IPS DF 19.7 (cell line): Measurements from ENCODE around the gene NPLOC4.
"Not testable (repeated sequence)": the region's sequence is repeated elsewhere in the genome, so short reads cannot be mapped to it uniquely, and the experiment has no call there.

Experiments
- DNase-seq: peaks from one replicate; pipeline ENCODE4 v3.0.0-alpha.2; 2013; ENCODE audit warnings: low read depth, low spot score

Gene NPLOC4

DNA sequence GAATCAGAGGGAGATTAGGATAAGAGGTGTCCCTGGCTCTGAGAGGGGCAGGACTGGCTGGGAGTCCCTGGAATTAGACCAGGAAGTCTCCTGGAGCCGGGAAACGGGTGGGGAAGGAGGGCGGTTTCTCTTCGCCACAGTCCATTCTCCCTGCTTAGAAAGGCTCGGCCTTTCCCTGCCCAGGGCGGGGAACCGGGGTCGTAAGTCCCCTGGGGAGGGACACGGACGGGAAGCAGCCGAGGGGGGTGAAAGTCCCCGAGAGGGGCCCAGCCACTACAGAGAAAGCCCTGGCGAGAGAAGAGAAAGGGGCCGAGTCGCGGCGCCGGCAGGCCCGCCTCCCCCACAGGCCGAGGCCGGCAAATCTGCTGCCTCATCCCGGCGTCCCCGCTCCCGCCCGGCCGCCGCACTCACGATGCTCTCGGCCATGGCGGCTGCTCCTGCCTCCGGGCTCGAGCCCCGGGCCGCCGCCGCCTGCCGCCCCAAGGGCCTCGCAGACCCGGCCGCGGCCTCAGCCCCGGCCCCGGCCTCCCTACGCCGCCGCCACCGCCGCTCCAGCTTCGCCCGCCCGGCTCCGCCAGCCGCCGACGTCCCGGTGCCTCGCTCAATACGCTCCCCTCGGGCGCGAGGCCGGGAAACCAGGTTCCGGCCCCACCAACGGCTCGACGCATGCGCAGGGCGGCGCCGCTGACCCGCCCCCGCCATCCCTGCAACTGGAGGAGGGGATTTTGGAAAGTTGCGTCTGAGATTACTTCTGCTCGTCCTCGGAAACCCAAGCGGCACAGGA is at the start of gene NPLOC4, which contains the start of gene TSPAN10:
TSS of gene NPLOC4 (minus strand) at position 608 of the 784 bp plus-strand sequence. CDS start at position 426, 182 bp downstream.
TSS of gene TSPAN10 (plus strand) at position 692 of the 784 bp plus-strand sequence. CDS start 5,217 bp downstream, outside the sequence.
- DNase-seq, result no peak

DNA sequence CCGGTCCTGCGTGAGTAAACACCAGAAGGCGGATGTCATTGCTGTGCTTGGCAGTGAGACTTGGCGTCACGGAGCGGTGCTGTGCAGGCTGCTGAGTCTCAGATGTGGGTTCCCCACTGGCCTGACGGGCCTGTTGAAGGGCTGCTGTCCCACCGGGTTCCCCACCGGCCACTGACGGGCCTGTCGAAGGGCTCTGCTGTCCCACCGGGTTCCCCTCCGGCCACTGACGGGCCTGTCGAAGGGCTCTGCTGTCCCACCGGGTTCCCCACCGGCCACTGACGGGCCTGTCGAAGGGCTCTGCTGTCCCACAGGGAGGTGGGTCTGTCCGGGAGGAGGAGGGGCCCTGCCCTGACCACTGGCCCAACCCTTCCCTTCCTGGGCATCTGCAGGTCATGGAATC is 49.7 kb upstream of the NPLOC4 start:
- no peak for DNase-seq

DNA sequence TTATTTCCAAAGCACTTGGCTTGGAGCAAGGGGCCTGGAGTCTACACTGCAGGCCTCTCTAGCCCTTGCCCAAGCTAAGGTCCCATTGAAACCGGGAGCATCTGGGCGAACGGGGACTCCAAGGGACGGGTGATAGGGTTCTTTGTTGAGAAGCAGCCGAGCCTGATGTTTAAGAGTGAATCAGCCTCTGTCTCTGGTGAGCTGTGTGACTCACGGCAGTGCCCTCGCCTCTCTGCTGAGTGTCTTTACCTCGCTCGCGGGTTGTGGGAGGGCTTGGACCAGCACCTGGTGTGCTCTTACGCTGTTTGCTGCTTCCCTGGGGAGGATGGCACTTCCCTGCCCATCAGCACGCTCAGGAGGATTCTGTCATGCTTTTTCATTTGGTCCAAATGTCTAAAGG is 48.2 kb upstream of the NPLOC4 start:
- DNase-seq, result no peak

DNA sequence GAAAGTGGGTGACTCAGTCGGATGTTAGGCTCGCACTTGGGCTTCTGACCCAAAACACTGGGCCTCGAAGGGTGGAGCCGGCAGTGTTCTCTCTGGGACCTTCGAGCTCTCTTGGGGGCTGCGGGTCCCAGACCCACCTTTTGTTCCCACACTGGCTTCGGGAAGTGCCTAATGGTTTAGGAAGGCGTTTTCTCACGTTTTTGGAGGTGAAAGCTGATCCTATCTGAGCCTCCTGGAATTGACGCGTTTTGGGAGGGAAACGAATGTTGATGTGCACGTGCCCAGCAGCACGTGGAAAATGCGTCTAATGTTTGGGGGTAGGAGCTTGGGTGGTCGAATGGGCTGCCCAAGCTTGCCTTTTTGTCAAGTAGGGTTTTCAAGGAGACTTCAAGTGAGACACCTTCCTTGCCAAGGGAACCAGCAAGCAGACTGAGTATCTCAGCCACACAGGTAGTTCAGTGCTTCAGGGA is 47.6 kb upstream of the NPLOC4 start:
- no peak for DNase-seq

DNA sequence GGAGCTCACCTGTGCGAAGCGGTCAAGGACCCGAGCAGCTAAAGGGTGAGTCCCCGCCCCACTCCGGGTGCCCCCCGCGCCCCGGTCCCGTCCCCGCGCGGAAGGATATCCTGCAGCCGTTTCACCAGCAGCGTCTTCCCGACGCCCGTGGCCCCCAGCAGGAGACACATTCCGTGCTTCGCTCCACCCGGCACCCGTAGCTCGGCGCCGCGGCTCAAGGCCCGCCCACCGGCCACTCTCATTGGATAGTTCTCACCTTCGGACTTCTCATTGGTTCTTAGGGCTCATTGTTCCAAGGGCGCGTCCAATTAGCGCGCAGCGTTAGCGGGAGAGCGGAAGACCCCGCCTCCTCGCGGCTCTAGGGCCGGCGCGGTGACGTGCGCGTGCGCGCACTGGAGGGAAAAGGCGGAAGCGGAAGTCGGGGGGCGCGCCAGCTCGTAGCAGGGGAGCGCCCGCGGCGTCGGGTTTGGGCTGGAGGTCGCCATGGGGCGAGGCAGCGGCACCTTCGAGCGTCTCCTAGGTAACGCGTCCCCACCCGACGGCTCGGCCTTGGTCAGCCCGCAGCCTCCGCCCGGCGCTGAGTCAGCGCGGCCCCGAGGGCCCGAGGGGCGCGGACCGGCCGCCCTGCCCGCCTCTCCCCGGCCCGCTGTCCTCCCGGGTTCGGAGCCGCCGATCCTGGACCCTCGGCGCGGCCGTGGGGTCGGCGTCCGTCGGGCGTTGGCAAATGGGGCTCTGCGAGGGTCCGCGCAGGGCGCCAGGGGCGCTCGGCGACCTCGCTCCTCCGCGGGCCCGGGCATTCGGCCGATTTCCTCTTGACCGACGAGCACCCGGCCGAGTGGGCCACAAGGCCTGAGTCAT is 46.9 kb upstream of the NPLOC4 start, which contains the start of the genes ARL16 and HGS:
TSS of gene ARL16 (minus strand) at position 214 of the 858 bp plus-strand sequence. CDS start at position 170, 44 bp downstream.
TSS of gene HGS (plus strand) at position 428 of the 858 bp plus-strand sequence. CDS start at position 484, 56 bp downstream.
- DNase-seq, result peak; percentile 85

DNA sequence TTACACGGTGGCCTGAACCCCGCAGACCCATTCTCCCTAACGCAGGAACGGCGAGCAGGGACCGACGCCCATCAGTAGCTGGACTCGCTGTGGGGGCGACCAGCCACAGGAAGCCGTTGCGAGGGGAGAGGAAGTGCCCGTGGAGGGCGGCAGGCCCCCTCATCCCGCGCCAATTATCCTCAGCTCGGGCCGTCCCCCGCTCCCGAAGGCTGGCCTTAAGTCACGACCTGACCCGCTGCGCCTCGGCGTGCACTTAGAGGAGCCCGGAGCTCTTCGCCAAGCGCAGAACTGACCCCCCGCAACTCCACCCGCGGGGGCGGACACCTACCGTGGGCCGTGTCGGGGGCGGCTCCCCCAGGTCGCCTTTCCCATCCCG is 46.3 kb upstream of the NPLOC4 start:
- no peak for DNase-seq

DNA sequence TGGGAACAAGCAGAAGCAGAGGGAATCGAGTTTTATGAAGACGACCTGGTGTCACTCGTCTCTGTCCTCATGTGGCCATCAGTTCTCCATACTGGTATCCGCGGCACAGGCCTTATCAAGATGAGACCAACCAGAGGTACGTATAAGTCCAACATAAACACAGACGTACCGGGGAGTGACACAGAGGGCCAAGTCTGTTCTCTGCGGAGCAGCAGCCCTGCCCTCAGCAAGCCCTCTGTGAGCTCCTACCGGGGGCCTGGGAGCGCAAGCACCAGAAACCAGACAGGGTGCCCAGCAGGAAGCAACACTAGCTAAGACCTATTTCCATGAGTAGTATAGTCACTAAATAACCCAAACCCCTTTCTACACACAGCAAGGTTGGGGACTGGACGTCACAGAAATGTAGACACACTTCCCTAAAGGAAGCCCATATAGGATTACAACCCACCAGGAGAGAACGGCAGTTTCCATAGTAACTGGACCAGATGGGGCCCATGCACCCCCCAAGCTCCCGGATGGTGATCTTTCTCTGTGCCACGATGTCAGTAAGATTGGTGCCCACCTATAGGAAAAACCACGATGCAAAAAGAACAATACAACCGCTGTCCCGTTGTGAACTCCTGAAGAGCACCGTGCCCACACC is 45.8 kb upstream of the NPLOC4 start:
- no peak for DNase-seq

DNA sequence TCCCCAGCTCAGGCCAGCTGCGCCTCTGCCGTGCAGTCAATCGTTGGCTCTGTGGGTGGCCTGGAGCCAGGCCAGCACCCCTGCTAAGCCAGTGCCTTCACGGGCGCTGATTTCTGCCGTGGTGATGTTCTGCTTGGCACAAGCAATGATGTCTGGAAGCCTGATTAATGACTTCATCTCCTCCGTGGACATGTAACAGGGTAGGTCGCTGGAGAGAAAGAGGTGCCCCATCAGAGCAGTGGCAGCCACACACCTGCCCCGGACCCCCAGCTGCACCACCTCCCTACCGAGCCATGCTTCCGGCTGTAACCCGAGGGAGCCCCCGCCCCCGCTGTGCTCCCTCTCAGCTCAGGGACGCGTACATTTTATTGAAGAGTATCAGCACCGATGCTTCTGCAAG is 44.8 kb upstream of the NPLOC4 start:
- DNase-seq, result no peak

DNA sequence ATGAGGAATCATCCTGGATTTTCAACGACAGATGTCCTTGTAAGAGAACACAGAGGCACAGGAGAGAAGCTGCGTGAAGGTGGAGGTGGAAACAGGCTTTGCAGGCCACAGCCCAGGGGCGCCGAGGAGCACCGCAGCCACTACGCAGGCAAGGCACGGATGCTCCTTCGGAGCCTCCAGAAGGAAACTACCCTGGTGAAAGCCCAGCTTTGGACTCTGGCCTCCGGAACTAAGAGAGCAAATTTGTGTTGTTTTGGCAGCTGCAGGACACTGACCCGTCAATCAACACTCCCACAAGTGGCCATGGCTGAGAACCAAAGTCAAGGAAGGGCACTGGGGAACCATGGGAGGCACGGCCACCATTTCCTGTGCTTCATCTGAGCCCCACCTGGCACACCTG is 43.2 kb upstream of the NPLOC4 start:
- DNase-seq, result no peak

DNA sequence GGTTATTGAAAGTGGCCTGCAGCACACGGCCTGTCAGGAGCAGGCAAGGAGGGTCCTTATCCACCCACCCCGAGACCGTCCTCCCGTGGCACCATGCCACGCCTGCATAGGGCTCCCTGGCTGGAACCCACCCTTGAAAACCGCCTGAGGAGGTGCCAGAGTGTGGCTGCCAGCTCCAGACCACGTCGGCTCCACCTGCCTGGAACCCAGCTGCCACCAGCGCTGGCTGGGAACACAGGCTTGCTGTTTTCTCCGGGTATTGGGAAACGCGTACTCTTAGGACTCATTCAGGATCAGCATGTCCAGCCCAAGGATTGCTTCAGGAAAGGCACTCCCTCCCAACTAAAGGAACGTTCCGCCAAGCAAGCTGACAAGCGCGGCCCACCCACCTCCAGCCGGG is 40.0 kb upstream of the NPLOC4 start:
- no peak for DNase-seq

DNA sequence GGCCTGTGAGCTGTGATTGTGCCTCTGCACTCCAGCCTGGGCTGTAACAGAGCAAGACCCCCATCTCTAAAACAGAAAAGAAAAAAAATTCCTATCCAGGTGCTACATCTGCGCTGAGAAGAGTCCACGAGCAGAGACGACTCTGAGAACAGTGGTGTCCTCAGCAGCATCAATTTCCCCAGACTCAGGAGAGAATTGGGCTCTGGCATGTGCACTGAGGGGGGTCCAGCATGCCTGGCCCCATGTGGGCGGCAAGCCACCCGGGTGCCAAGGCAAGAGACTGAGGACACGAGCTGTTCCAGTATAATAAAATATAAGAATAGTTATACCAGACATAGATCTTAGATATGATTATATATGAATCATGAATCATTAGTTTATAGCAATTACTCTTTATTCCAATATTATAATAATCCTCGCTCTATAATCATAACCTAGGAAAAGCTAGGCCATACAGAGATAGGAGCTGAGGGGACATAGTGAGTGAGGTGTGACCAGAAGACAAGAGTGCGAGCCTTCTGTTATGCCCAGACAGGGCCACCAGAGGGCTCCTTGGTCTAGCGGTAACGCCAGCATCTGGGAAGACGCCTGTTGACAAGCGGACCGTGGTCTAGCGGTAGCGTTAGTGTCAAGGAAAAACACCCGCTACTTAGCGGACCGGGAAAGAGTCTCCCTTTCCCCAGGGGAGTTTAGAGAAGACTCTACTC is 38.8 kb upstream of the NPLOC4 start:
- not testable (repeated sequence) for DNase-seq

DNA sequence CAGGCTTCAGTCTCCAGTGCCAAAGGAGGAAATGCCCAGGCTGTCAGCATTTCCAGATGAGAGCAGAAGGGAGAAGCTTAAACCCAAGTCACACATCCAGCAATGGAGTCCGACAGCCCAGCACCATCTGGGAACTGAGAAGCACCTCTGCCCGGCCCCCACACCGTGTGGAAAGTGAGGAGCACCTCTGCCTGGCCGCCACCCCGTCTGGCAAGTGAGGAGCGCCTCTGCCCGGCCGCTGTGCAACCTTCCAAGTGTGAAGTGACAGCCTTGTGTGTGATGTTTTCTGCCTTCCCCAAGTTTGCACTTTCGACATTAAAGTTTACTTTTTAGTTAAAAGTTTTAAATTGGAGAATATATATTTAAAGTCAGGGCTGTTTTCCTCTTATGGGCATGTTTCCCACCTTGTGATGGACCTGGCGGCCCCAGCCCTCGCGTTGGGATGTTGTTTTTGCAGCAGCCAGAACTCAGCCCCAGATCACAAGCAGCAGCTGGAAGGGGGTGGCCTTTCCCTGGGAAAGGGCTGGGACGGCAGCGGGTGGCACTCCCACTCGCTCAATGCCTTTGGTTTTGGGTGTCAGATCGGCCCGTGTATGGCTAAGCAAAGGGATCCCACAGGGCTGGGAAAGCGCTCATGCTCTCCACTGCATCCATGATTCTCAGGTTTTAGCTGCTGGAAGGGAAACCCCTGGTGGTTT is 36.8 kb upstream of the NPLOC4 start:
- DNase-seq, result no peak

DNA sequence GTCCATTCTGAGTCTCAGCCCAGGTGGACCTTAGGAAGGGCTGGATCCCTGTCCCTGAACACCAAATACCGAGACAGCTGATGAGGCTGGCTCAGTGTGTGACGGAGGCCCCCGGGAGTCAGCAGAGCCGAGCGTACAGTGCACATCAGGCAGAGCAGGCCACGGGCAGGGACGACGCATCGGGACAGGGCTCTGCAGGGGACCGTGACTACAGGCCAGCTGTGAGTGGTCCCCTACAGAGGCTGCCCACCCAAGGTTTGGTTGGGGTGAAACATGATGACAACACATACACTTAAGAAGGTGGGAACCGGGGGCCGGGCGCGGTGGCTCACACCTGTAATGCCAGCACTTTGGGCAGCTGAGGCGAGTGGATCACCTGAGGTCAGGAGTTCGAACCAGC is 36.0 kb upstream of the NPLOC4 start:
- DNase-seq, result no peak

DNA sequence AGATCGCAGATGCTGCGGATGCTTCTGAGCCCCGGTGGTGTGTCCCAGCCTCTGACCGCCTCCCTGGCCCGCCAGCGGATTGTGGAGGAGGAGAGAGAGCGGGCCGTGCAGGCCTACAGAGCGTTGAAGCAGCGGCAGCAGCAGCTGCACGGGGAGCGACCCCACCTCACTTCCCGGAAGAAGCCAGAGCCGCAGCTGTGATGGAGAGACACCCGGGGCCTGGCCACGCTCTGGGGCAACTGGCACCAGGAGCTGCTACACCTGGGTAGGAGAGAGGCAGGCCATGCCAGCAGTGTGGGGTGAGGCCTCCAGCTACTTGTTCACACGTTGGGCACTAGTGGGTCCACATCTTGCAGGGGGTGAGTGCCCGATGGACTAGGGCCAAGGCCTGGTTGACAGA is 35.6 kb upstream of the NPLOC4 start:
- no peak for DNase-seq

DNA sequence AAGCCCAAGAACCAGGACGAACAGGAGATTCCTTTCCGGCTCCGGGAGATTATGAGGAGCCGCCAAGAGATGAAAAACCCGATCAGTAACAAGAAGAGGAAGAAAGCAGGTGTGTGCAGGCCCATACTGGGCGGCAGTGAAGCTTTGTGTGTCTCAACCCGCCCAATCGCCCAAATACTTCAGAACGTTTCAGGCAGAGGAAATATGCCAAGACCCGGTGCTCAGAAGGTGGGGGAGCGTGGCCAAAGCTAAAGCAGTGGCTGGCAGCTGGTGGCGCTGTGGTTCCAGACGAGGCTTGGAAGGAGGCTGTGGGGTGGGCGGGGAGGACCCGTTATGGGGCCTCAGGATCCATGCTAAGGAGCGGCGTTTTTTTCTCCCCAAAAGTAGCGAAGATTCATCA is 30.8 kb upstream of the NPLOC4 start:
- DNase-seq, result no peak

DNA sequence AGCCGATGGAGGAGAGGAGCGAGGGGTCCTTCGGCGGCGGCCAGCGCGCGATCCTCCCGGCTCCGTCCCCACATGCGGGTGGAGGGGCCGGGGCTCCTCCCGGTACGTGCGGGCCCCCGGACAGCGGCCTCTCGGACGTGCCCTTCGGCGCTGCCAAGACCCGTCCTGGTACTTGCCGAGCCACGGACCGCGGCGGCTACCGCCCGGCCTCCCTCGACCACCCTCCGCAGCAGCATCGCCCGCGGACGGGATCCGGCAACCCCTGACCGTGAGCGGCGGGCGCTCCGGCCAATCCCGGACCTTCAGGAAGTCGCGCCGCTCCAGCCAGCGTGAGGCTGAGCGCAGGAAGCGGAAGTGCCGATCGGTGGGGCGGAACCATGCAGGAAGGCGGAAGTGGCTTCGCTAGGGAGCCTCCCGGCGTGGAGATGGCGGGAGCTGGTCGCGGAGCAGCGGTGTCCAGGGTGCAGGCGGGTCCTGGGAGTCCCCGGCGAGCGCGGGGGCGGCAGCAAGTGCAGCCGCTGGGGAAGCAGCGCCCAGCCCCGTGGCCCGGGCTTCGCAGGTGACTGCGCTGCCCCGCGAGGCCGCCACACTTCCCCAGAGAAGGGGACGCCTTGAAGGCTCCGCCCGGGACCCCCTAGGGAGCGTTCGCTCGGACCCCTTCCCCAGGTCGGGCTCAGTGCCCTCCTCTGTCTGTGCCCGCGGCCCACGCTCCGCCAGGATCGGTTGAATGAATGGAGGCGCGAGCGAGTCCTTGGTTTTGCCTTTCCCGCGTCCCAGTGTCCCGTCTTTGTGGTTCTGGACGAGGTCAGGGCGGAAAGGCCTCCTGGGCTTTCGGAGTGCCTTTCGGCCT is 29.7 kb upstream of the NPLOC4 start, which contains the start of the genes CCDC137 and OXLD1:
TSS of gene CCDC137 (plus strand) at position 396 of the 850 bp plus-strand sequence. CDS start at position 426, 30 bp downstream.
TSS of gene OXLD1 (minus strand) at position 264 of the 850 bp plus-strand sequence. CDS start at position 236, 28 bp downstream.
- peak; percentile 83 for DNase-seq

DNA sequence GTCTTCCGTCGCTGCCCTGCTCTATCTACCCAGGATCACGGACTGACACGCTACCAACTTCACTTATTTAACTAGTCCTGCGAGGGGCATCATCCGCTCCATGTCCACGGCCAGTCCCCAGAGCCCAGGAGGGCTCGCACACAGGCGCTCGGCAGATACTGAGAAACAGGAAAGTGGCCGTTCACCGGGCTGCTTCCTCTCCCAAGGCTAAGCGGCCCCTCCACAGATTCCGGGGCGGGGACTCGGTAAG is 29.1 kb upstream of the NPLOC4 start:
- no peak for DNase-seq

DNA sequence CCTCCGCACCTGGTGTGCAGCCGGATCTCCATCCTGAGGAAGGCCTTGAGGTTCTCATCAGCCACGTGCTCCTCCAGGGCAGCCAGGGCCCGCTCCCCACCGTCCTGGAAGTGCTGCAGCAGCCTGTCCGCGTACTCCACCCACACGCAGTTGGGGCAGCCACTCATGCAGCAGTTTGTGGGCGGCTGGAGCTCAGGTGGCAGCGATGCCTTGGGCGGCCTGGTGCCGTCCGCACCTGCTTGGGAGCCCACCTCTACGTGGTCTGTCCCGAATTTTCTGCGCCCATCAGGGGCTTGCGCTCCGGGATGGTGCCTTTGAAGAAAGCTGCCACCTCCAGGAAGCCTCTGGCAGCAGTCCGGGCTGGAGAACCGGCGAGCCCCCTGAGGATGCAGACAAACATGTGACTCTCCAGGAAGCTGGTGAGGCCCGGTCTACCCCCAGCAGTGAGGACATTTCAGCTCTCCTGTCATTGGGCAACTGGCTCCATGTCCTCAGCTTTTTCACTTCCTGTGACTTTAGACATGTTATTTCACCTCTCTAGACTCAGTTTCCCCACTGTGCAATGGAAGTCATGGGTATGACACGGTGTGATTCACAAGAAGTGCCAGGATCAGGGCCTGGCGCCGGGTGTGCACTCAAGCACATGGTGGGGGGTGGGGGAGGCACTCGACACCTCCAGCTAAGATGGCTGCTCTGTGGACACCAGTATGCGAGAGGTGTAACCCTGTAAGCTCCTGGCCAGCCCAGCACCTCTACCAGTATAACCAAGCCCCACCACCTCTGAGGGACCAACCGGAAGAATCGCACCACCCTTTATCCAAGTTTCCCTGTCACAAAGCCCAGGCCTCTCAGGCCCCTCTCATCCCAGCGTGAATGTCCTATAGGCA is 28.5 kb upstream of the NPLOC4 start:
- DNase-seq, result no peak

DNA sequence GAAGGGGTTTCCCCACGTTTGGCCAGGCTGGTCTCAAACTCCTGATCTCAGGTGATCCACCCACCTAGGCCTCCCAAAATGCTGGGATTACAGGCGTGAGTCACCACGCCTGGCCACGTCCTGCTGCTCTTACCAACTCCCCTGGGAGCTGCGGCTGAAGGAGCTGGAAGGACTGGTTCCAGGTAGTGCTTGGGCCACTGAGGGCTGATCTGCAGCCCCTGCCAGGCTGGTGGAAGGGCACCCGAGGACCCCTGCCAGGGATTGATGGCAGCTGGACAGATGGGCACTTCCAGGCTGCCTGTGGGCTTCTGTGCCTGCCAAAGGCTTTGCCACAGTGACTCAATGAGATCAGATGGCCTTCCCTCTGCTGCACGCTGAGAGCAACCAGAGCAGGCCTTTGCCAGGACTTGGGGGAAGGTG is 27.1 kb upstream of the NPLOC4 start:
- no peak for DNase-seq
